Measurements from ENCODE around the gene RAB44. TPM values are rescaled to one million over a fixed set of nuclear protein-coding genes. Genes with fewer than 3 reads are reported as not detected.

Gene RAB44
- total RNA-seq, 1 donor from 2014 or later: 0.05 TPM

DNA sequence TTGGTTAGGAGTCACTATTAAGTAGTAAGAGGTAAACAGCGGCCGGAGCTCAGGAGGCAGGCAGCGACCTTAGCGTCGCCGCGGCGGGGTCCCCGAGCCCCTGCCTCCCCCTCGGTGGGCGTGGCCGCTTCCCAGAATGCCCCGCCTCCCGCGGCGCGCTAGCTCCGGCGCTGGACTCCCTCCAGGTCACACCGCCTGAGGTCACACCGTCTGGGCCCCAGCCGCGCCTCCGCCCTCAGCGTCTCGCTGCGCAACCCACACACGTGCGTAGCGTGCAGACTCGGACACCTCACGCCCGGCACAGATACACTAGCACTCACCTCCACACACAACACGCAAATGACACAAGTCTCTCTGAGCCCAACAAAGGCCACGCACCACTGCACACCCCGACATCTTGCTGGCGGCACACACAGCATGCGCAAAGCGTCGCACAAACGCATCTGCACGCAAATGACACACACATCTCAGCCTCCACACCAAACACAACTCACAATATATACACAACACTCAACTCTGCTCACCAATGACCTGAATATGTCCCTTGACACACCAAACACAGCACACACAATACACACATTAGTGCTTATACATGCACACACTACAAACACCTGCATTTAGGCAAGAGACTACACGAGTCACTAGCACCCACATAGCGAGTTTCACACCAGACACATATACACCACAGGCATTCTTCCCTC lies 36.7 kb upstream of the RAB44 start:
- Mint-ChIP-seq H3K27ac (no peak overlapping the region), H3K36me3 (ENCODE audit: low read depth) (no peaks in the 10 kb centered on the region), H3K4me3 (no peak overlapping the region), H3K4me1 (ENCODE audit: low read depth) (peaks cover 5% of the 10 kb centered on the region), H3K9me3 (no peaks in the 10 kb centered on the region), H3K27me3 (ENCODE audit: insufficient read depth) (peaks cover 37% of the 10 kb centered on the region)
- DNase-seq (ENCODE audit: low spot score): no peak
- intact Hi-C loops (cut with micrococcal nuclease): no loop called here

GRCh38 chr6:36662380-36662779 lies 35.2 kb upstream of the RAB44 start:
- no peaks in the 10 kb centered on the region for H3K36me3 Mint-ChIP-seq (ENCODE audit: low read depth)
- peaks cover 30% of the 10 kb centered on the region for H3K27me3 Mint-ChIP-seq (ENCODE audit: insufficient read depth)
- H3K9me3 Mint-ChIP-seq: no peaks in the 10 kb centered on the region
- H3K27ac Mint-ChIP-seq: no peak overlapping the region
- H3K4me1 Mint-ChIP-seq (ENCODE audit: low read depth): peaks cover 5% of the 10 kb centered on the region
- intact Hi-C loops (cut with micrococcal nuclease): loop anchor here (1.0 kb wide), 1 partner anchor 15 kb away; no protein-coding TSS in a partner anchor
- DNase-seq (ENCODE audit: low spot score): no peak
- H3K4me3 Mint-ChIP-seq: no peak overlapping the region

GRCh38 chr6:36662827-36663256 lies 34.8 kb upstream of the RAB44 start:
- no peak for DNase-seq (ENCODE audit: low spot score)
- intact Hi-C loops (cut with micrococcal nuclease): loop anchor here (1.0 kb wide), 1 partner anchor 14 kb away; no protein-coding TSS in a partner anchor

DNA sequence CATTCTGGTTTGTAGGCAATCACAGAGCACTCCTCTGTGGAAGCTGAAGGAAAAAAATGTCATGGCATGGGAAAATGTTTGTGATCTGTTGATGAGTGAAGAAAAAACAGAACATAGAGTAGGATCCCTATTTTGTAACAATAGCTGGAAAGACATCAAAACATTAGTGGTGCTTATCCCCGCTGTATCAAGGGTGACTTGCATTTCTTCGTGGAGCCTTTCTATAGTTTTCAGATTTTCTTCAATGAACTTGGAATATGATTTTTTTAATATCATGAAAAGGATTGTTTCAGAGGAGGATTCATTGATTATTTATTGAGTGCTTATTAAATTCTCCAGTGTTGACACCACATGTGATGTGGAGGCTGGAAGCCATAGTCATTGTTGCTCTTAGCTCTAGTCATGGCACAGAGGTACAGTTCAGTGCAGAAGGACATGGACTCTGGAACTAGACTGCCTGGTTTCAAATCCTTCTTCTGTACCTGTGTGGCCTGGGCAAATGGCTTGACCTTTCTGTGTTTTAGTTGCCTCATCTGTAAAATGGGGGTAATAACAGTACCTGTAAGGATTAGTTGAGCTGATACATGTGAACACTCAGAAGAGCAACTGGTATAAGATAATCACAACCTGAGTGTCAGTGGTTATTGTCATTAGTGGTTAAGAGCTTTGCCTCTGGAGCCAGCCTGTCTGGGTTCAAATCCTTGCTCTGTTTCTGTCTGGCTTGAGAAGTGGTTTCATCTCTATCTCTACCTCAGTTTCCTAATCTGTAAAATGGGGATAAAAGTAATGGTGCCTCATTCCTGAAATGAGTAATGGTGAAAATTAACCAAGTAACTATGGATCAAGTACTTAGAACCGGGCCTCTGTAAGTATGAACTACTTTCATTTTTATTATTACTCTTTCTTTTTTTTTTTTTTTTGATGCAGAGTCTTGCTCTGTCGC lies 33.9 kb upstream of the RAB44 start:
- no peaks in the 10 kb centered on the region for H3K9me3 Mint-ChIP-seq
- H3K4me3 Mint-ChIP-seq: no peak overlapping the region
- H3K27ac Mint-ChIP-seq: no peak overlapping the region
- H3K4me1 Mint-ChIP-seq (ENCODE audit: low read depth): peaks cover 5% of the 10 kb centered on the region
- no peak for DNase-seq (ENCODE audit: low spot score)
- peaks cover 22% of the 10 kb centered on the region for H3K27me3 Mint-ChIP-seq (ENCODE audit: insufficient read depth)
- H3K36me3 Mint-ChIP-seq (ENCODE audit: low read depth): no peaks in the 10 kb centered on the region
- intact Hi-C loops (cut with micrococcal nuclease): no loop called here

More at GRCh38 chr6:36662827-36663256, 34.8 kb upstream of the RAB44 start:
- no peaks in the 10 kb centered on the region for H3K9me3 Mint-ChIP-seq
- peaks cover 26% of the 10 kb centered on the region for H3K27me3 Mint-ChIP-seq (ENCODE audit: insufficient read depth)
- H3K27ac Mint-ChIP-seq: no peak overlapping the region
- no peaks in the 10 kb centered on the region for H3K36me3 Mint-ChIP-seq (ENCODE audit: low read depth)
- H3K4me1 Mint-ChIP-seq (ENCODE audit: low read depth): peaks cover 5% of the 10 kb centered on the region
- H3K4me3 Mint-ChIP-seq: no peak overlapping the region

DNA sequence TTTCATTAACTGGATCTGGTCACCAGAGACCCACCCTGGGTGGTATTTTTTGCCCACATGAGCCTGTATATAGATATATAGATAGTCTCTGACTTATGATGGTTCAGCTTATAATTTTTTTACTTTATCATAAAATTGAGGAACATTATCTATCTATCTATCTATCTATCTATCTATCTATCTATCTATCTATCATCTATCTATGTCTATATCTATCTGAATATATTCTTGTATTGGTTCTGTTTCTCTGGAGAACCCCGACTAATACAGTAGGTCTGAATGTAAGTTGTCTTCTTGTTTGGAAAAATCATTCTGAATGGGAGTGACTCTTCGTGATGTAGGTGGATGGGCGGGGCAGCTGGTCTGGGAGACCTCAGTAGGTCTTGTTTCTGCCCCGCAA lies 32.4 kb upstream of the RAB44 start:
- Mint-ChIP-seq H3K4me1 (ENCODE audit: low read depth) (peaks cover 5% of the 10 kb centered on the region), H3K4me3 (no peak overlapping the region), H3K9me3 (no peaks in the 10 kb centered on the region), H3K27ac (no peak overlapping the region), H3K36me3 (ENCODE audit: low read depth) (no peaks in the 10 kb centered on the region), H3K27me3 (ENCODE audit: insufficient read depth) (peaks cover 10% of the 10 kb centered on the region)
- DNase-seq (ENCODE audit: low spot score): no peak
- intact Hi-C loops (cut with micrococcal nuclease): no loop called here

- H3K36me3 Mint-ChIP-seq (ENCODE audit: low read depth): no peaks in the 10 kb centered on the region
- H3K27ac Mint-ChIP-seq: no peak overlapping the region
- peaks cover 10% of the 10 kb centered on the region for H3K27me3 Mint-ChIP-seq (ENCODE audit: insufficient read depth)
- no peaks in the 10 kb centered on the region for H3K9me3 Mint-ChIP-seq
- peaks cover 5% of the 10 kb centered on the region for H3K4me1 Mint-ChIP-seq (ENCODE audit: low read depth)
- no peak for DNase-seq (ENCODE audit: low spot score)
- no peak overlapping the region for H3K4me3 Mint-ChIP-seq
- intact Hi-C loops (cut with micrococcal nuclease): no loop called here
Measured at GRCh38 chr6:36666287-36666686, 31.3 kb upstream of the RAB44 start.

GRCh38 chr6:36666826-36667591 lies 30.6 kb upstream of the RAB44 start:
- peaks cover 5% of the 10 kb centered on the region for H3K4me1 Mint-ChIP-seq (ENCODE audit: low read depth)
- peaks cover 10% of the 10 kb centered on the region for H3K27me3 Mint-ChIP-seq (ENCODE audit: insufficient read depth)
- no peaks in the 10 kb centered on the region for H3K9me3 Mint-ChIP-seq
- no peak overlapping the region for H3K4me3 Mint-ChIP-seq
- intact Hi-C loops (cut with micrococcal nuclease): no loop called here
- H3K27ac Mint-ChIP-seq: no peak overlapping the region
- no peak for DNase-seq (ENCODE audit: low spot score)
- no peaks in the 10 kb centered on the region for H3K36me3 Mint-ChIP-seq (ENCODE audit: low read depth)

DNA sequence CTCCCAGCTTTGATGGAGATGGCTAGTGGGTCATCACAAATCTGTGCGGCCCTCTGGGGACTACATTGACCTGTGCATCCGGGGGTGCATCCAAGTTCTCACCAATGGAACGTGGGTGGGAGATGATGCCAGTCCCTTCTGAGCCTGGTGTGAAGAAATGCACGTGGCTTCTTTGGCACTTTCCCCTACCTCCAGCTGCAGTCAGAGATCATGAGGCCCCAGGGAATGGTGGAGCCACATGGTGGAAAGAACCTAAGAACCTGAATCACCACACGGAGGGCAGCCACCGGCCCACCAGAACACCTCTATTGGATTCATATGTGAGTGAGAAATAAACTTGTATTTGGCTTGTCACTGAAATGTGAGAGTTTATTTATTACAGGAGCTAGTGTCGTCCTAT lies 29.0 kb upstream of the RAB44 start:
- Mint-ChIP-seq H3K27me3 (ENCODE audit: insufficient read depth) (peaks cover 10% of the 10 kb centered on the region), H3K4me1 (ENCODE audit: low read depth) (peaks cover 5% of the 10 kb centered on the region), H3K9me3 (no peaks in the 10 kb centered on the region), H3K4me3 (no peak overlapping the region), H3K27ac (no peak overlapping the region), H3K36me3 (ENCODE audit: low read depth) (no peaks in the 10 kb centered on the region)
- no peak for DNase-seq (ENCODE audit: low spot score)
- intact Hi-C loops (cut with micrococcal nuclease): no loop called here

- Mint-ChIP-seq H3K27me3 (ENCODE audit: insufficient read depth) (peaks cover 7% of the 10 kb centered on the region), H3K4me1 (ENCODE audit: low read depth) (peaks cover 3% of the 10 kb centered on the region), H3K9me3 (no peaks in the 10 kb centered on the region), H3K27ac (no peak overlapping the region), H3K4me3 (no peak overlapping the region), H3K36me3 (ENCODE audit: low read depth) (no peaks in the 10 kb centered on the region)
- no peak for DNase-seq (ENCODE audit: low spot score)
- intact Hi-C loops (cut with micrococcal nuclease): no loop called here
Measured at GRCh38 chr6:36669002-36669401, 28.6 kb upstream of the RAB44 start.

DNA sequence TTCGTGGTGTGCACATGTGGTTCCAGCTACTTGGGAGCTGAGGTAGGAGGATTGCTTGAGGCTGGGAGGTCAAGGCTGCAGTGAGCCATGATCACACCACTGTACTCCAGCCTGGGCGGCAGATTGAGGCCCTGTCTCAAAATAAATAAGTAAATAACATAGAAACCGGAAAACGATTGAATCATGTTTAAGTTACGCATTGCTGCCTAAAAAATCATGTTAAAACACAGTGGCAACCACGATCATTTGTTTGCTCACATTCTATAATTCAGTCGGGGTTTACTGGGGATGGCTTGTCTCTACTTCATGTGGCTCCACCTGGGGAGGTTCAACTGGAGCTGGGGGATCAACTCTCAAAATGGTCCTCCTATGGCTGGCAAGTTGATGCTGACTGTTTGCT lies 27.4 kb upstream of the RAB44 start:
- no peaks in the 10 kb centered on the region for H3K36me3 Mint-ChIP-seq (ENCODE audit: low read depth)
- intact Hi-C loops (cut with micrococcal nuclease): no loop called here
- H3K9me3 Mint-ChIP-seq: no peaks in the 10 kb centered on the region
- DNase-seq (ENCODE audit: low spot score): no peak
- H3K27me3 Mint-ChIP-seq (ENCODE audit: insufficient read depth): peaks cover 4% of the 10 kb centered on the region
- no peak overlapping the region for H3K4me3 Mint-ChIP-seq
- H3K4me1 Mint-ChIP-seq (ENCODE audit: low read depth): peaks cover 5% of the 10 kb centered on the region
- H3K27ac Mint-ChIP-seq: no peak overlapping the region

- no peak for DNase-seq (ENCODE audit: low spot score)
- H3K27ac Mint-ChIP-seq: no peak overlapping the region
- H3K9me3 Mint-ChIP-seq: no peaks in the 10 kb centered on the region
- intact Hi-C loops (cut with micrococcal nuclease): no loop called here
- peaks cover 18% of the 10 kb centered on the region for H3K4me1 Mint-ChIP-seq (ENCODE audit: low read depth)
- H3K27me3 Mint-ChIP-seq (ENCODE audit: insufficient read depth): peaks cover 1% of the 10 kb centered on the region
- no peak overlapping the region for H3K4me3 Mint-ChIP-seq
- no peaks in the 10 kb centered on the region for H3K36me3 Mint-ChIP-seq (ENCODE audit: low read depth)
Measured at GRCh38 chr6:36671687-36672375, 25.8 kb upstream of the RAB44 start.

DNA sequence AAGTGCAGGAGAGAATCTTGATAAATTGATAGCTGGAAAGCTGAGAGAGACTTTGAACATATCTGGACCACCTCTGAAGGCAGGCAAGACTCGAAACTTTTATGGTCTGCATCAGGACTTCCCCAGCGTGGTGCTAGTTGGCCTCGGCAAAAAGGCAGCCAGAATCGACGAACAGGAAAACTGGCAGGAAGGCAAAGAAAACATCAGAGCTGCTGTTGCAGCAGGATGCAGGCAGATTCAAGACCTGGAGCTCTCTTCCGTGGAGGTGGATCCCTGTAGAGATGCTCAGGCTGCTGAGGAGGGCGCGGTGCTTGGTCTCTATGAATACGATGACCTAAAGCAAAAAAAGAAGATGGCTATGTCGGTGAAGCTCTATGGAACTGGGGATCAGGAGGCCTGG lies 23.7 kb upstream of the RAB44 start:
- Mint-ChIP-seq H3K36me3 (ENCODE audit: low read depth) (peaks cover 4% of the 10 kb centered on the region), H3K27me3 (ENCODE audit: insufficient read depth) (peaks cover 1% of the 10 kb centered on the region), H3K27ac (no peak overlapping the region), H3K9me3 (no peaks in the 10 kb centered on the region), H3K4me1 (ENCODE audit: low read depth) (peaks cover 38% of the 10 kb centered on the region), H3K4me3 (no peak overlapping the region)
- no peak for DNase-seq (ENCODE audit: low spot score)
- intact Hi-C loops (cut with micrococcal nuclease): no loop called here

Measured in activated T-helper 1 cell treated with anti-CD3 and anti-CD28 coated beads, Interleukin-12 subunit alpha, Interleukin-12 subunit beta, Interleukin-2, Interleukin-4 antibody, amounts not matched to agents 30 ng/mL and 10 ng/mL and 1 ng/mL, durations not matched to agents 14 hours and 24 hours and 36 hours (primary cell).